GM23338 (cell line): ENCODE measurements around the gene ZNF746. TPM values are rescaled to one million over a fixed set of nuclear protein-coding genes. Genes with fewer than 3 reads are reported as not detected.

ENCODE experiments used
- EZH2phosphoT487 ChIP-seq: fragments of 200-600 bp; sonication (generic); IDR thresholded peaks from one replicate; pipeline ENCODE4 v1.8.1; 2018; ENCODE audit warnings: antibody characterized with exemption; ENCODE audit not compliant: unreplicated experiment
- NANOG ChIP-seq: IDR thresholded peaks from 2 replicates; pipeline ENCODE4 v1.6.1; 2016; ENCODE audit warnings: antibody characterized with exemption, borderline replicate concordance
- POLR2AphosphoS5 ChIP-seq: IDR thresholded peaks from 2 replicates; pipeline ENCODE4 v1.6.1; 2016; ENCODE audit warnings: antibody characterized with exemption, low read depth
- ZNF331 ChIP-seq: fragments of 250-450 bp; sonication (Bioruptor Pico); IDR thresholded peaks from 2 replicates; pipeline ENCODE4 v1.5.0; 2020; ENCODE audit warnings: low read depth, mild to moderate bottlenecking, moderate library complexity
- polyA plus RNA-seq: library from polyadenylated mRNA; unstranded; fragments of >200 nt; fragmentation: Nextera tagmentation; extraction: Ambion mirVana; gene quantifications from 2 replicates; pipeline ENCODE4 v1.2.1, GENCODE V29; 2016
- total RNA-seq: library from RNA; depleted of rRNA; stranded (reverse); fragments of >200 nt; shearing (Covaris generic); gene quantifications from 2 replicates; pipeline ENCODE4 v1.2.3, GENCODE V29; 2014
- TF ChIP-seq, protein P1 (sequence below): IDR thresholded peaks from one replicate; pipeline ENCODE4 v1.6.1; 2018; ENCODE audit warnings: antibody characterized with exemption; ENCODE audit not compliant: unreplicated experiment
- TF ChIP-seq, protein P2 (sequence below): fragments of 250-450 bp; sonication (Bioruptor Pico); IDR thresholded peaks from 2 replicates; pipeline ENCODE4 v1.5.0; 2020; ENCODE audit warnings: mild to moderate bottlenecking, moderate library complexity

ZNF746 gene
- total and polyA plus RNA-seq, 2 experiments from 2014 or later, result 10.0 to 18.6 TPM

DNA sequence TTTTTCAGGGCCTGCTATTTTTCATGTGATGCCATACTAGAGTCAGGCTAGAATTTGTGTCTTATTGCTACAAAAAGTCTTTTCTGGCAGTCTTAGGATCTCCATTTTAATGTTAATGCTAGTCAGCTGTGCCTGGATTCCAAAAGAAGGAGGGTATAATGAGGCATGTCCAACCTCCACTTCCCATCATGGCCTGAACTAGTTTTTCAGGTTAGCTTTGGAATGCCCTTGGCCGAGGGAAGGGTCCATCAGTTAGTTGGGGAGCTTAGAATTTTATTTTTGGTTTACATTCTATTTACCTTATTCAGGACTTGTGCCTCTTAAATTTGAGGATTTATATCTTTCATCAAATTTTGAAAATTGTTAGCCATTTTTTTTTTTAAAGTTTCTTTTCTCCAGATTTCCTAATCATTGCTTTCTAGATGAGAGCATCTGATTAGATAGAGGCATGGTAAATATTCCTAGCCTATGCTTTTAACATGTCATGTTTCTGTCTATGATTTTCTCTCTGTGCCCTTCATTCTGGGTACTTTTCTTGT is 30.2 kb downstream of the ZNF746 start (continued):
- TF ChIP-seq, protein P1, sequence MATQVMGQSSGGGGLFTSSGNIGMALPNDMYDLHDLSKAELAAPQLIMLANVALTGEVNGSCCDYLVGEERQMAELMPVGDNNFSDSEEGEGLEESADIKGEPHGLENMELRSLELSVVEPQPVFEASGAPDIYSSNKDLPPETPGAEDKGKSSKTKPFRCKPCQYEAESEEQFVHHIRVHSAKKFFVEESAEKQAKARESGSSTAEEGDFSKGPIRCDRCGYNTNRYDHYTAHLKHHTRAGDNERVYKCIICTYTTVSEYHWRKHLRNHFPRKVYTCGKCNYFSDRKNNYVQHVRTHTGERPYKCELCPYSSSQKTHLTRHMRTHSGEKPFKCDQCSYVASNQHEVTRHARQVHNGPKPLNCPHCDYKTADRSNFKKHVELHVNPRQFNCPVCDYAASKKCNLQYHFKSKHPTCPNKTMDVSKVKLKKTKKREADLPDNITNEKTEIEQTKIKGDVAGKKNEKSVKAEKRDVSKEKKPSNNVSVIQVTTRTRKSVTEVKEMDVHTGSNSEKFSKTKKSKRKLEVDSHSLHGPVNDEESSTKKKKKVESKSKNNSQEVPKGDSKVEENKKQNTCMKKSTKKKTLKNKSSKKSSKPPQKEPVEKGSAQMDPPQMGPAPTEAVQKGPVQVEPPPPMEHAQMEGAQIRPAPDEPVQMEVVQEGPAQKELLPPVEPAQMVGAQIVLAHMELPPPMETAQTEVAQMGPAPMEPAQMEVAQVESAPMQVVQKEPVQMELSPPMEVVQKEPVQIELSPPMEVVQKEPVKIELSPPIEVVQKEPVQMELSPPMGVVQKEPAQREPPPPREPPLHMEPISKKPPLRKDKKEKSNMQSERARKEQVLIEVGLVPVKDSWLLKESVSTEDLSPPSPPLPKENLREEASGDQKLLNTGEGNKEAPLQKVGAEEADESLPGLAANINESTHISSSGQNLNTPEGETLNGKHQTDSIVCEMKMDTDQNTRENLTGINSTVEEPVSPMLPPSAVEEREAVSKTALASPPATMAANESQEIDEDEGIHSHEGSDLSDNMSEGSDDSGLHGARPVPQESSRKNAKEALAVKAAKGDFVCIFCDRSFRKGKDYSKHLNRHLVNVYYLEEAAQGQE, result no peak
- TF ChIP-seq POLR2AphosphoS5 (no peak), NANOG (no peak), ZNF331 (CRISPR knock-in tag) (no peak), EZH2phosphoT487 (no peak)
- TF ChIP-seq, protein P2, sequence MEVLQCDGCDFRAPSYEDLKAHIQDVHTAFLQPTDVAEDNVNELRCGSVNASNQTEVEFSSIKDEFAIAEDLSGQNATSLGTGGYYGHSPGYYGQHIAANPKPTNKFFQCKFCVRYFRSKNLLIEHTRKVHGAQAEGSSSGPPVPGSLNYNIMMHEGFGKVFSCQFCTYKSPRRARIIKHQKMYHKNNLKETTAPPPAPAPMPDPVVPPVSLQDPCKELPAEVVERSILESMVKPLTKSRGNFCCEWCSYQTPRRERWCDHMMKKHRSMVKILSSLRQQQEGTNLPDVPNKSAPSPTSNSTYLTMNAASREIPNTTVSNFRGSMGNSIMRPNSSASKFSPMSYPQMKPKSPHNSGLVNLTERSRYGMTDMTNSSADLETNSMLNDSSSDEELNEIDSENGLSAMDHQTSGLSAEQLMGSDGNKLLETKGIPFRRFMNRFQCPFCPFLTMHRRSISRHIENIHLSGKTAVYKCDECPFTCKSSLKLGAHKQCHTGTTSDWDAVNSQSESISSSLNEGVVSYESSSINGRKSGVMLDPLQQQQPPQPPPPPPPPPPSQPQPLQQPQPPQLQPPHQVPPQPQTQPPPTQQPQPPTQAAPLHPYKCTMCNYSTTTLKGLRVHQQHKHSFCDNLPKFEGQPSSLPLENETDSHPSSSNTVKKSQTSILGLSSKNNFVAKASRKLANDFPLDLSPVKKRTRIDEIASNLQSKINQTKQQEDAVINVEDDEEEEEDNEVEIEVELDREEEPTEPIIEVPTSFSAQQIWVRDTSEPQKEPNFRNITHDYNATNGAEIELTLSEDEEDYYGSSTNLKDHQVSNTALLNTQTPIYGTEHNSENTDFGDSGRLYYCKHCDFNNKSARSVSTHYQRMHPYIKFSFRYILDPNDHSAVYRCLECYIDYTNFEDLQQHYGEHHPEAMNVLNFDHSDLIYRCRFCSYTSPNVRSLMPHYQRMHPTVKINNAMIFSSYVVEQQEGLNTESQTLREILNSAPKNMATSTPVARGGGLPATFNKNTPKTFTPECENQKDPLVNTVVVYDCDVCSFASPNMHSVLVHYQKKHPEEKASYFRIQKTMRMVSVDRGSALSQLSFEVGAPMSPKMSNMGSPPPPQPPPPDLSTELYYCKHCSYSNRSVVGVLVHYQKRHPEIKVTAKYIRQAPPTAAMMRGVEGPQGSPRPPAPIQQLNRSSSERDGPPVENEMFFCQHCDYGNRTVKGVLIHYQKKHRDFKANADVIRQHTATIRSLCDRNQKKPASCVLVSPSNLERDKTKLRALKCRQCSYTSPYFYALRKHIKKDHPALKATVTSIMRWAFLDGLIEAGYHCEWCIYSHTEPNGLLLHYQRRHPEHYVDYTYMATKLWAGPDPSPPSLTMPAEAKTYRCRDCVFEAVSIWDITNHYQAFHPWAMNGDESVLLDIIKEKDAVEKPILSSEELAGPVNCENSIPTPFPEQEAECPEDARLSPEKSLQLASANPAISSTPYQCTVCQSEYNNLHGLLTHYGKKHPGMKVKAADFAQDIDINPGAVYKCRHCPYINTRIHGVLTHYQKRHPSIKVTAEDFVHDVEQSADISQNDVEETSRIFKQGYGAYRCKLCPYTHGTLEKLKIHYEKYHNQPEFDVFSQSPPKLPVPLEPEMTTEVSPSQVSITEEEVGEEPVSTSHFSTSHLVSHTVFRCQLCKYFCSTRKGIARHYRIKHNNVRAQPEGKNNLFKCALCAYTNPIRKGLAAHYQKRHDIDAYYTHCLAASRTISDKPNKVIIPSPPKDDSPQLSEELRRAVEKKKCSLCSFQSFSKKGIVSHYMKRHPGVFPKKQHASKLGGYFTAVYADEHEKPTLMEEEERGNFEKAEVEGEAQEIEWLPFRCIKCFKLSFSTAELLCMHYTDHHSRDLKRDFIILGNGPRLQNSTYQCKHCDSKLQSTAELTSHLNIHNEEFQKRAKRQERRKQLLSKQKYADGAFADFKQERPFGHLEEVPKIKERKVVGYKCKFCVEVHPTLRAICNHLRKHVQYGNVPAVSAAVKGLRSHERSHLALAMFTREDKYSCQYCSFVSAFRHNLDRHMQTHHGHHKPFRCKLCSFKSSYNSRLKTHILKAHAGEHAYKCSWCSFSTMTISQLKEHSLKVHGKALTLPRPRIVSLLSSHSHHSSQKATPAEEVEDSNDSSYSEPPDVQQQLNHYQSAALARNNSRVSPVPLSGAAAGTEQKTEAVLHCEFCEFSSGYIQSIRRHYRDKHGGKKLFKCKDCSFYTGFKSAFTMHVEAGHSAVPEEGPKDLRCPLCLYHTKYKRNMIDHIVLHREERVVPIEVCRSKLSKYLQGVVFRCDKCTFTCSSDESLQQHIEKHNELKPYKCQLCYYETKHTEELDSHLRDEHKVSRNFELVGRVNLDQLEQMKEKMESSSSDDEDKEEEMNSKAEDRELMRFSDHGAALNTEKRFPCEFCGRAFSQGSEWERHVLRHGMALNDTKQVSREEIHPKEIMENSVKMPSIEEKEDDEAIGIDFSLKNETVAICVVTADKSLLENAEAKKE (CRISPR knock-in tag), result no peak
